HG03521 (cell line): ENCODE data around the gene WDR31.

ENCODE experiments used
- ATAC-seq: cut with Tn5 transposase; IDR thresholded peaks from one replicate; pipeline ENCODE4 v1.9.1; 2021; ENCODE audit warnings: mild to moderate bottlenecking, moderate library complexity; ENCODE audit not compliant: unreplicated experiment

WDR31 gene

DNA sequence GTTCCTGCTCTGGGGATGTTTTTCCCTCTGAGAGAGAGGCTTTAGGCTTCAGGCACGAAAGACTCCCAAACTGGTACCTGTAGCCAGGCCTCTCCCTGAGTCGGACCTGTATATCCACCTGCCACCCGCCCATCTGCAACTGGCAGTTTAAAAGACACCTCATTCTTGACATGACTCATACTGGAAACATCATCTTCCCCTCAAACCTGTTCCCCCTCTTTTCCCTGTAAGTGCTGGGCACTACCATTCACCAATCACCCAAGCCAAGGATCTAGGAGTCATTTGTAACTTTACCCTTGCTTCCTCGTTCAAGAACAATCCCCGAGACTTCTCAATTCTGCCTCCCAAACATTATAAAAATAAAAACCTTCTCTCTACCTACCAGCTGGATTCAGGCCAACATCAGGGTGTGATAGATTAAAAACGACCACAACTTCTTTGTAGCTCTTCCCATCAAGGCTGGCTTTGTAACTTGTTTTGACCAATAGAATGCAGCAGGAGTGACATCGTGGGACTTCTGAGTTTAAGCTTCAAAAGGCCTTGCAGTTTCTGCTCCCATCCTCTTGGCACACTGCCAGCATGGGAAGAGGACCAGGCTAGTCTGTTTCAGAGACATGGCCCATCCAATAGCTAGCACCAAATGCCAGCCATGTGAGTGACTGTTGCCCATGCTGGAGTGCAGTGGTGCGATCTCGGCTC lies 1.8 kb upstream of the WDR31 start:
- ATAC-seq, result no peak

DNA sequence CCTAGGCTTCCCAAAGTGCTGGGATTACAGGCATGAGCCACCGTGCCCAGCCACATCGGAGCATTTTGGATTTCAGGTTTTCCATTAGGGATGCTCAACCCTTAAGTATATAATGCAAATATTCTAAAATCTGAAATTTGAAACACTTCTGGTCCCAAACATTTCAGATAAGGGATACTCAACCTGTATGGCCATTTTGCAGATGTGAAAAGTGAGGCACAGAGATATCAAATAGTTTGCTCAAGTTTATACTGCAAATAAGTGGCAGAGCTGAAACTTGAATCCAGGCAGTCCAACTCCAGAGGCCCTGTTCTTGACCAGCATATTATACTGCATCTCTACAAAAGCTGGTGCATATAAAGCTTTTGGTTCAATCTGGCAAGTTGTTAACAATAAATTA lies 2.4 kb downstream of the WDR31 start:
- ATAC-seq, result no peak

DNA sequence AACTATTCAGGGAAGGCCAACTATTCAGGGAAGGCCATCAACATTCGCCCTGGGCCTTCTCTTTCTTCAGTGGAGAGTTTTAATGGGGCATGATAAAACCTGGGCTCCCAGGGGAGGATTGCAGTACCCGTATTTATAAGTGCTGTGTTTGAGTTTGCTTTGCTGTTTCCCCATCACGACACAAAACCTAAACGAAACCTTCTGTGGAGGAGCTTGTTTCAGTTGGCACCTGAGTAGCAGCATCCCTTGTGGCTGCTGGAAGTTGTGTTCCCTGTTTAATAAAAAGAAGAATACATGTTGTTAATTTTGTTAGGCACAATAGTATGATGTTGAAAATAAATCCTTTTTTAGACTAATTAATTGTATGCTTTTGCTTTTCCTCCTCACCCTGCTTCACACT lies 8.3 kb downstream of the WDR31 start:
- no peak for ATAC-seq

DNA sequence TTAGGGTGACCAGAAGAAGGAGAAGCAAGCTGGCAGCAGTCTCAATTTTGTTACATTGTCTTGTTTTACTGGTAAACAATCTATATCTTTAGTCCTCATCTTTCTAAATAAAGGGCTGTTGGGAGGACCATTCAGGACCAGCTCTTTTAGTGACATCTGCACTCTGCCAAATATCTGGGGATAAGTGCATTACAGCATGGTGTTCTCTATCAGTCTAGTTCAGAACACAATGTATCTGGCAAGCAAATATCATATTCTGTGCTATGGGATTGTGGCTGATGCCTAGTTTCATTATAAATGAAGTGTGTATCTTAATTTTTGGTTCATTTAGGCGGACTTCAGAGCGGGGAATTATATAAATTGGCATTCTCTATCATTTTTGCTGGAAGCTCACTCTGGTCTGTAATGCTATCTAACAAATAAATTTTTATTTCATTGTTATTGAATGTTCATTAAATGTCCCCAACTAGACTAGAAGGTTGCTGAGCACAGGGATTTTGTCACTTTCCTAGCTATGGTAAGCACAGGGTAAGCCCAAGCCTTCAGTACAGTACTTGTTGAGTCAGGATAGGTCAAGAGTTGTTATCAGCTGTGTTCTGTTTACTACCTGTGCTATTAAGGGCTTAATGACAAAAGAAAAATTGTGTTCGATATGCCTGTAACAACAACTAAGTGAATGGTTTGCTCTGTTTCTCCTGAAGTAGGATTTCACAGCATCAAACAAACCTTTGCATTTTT lies 11.9 kb downstream of the WDR31 start:
- no peak for ATAC-seq

DNA sequence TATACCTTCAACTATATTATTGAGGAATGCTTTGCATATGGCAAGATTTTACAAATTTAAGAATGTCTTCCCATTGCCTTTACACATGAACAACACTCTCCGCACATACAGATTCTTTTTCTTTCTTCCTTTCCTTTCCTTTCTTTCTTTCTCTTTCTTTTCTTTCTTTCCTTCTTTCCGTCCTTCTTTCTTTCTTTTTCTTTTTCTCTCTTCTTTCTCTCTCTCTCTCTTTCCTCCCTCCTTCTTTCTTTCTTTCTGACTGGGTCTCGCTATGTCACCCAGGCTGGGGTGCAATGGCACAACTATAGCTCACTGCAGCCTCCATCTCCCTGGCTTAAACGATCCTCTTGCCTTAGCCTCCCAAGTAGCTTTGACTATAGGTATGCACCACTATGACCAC lies 13.8 kb downstream of the WDR31 start:
- ATAC-seq, result no peak

DNA sequence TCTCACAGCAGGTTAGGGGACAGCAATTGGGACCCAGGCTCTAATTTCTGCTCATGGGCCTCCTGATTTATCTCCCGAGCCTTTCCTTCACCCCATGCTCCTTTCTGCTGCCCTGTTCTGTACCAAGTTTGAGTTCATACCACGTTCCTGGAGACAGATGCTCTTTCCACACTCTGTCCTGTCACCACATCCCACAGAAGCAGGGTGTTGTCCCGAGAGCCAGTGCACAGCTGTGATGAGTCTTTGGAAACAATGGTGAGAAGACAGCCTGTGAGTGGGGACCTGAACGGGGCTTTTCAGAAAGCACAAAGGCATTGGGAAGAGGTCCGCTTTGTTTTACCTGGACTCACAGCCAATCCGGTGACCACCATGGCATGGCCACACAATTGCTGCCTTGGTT lies 17.4 kb downstream of the WDR31 start:
- ATAC-seq, result no peak

DNA sequence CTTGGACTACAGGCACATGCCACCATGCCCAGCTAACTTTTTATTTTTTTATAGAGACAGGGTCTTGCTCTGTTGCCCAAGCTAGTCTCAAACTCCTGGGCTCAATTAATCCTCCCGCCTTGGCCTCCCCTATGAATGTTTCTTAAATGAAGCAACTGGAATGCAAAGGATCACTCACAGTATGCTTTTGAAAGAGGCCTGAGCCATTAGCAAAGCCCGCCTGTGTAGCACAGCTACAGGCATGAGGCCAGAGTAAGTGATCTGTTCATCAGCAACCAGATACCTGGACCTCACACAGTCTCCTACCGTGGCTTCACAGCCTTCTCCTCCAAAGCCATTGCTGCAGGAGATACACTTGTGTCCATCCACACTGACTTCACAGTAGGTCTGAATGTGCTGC lies 20.0 kb downstream of the WDR31 start:
- no peak for ATAC-seq

DNA sequence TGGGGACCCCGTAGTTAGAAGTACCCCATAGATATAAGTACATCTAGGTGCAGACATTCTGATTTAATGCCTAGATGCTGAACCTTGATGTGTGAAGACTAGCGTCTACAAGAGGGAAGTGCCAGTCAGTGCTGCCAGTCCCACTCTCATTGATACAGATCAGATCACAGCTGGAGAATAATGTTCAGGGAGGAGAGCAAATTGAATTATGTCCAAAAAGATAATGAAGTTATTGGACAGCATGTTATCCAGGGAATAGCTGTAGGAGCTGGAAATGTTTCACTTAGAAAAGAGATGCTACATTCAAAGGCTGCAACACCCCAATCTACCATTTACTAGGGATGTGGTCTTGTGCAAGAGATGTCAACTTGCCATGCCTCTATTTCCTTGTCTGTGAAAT lies 21.0 kb downstream of the WDR31 start:
- no peak for ATAC-seq

DNA sequence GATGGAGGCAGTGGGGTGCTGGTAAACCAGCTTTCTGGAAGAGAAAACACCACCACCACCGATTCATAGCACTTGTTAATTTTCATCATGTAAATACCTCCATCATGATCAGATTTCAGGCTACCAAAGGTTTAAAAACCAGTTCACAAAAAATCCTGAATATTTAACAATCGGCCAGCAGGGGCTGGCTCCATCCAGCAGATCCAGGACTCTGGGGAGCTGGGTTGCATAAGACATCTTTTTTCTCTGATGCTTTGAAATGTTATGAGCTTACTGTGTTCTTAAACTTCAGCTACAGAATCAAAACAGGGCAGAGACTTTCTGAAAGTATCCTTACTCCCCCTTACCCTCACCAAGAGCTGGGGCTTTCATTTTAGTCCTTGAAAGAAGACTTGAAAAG lies 22.3 kb downstream of the WDR31 start:
- no peak for ATAC-seq

DNA sequence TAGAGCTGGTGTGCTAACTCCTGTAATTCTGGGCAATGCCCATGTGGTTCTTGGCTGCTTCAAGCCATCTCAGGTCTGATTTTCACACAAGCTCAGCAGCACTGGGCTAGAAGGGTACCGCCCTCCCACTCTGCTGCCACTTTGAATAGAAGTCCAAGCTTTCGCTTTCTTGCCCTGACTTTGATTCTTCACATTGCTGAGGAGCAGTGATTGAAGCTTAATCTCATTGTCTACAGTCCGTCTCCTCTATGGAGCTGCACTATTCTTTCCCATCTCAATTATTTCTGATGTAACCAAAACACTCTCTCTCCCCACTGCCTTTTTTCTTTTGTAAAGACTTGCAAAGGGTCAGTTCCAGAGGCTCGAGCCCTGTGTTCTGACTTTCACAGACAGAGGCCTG lies 24.0 kb downstream of the WDR31 start:
- no peak for ATAC-seq

DNA sequence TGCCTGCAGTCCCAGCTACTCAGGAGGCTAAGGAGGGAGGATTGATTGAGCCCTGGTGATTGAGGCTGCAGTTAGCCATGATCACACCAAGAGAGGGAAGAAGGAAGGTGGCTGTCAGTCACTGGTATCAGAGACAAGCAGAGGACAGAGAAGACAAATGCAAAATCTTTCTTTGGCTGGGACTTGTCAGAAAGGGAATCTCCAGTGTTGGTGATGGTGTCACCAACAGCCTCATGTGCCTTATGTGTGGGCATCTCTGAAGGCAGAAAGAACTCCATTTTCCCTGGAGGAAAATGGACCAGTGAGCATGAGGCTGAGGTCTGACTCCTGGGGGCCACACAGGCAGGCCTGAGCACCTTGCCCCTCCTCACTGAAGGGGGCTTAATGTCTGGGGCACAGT lies 24.8 kb downstream of the WDR31 start:
- ATAC-seq, result no peak

DNA sequence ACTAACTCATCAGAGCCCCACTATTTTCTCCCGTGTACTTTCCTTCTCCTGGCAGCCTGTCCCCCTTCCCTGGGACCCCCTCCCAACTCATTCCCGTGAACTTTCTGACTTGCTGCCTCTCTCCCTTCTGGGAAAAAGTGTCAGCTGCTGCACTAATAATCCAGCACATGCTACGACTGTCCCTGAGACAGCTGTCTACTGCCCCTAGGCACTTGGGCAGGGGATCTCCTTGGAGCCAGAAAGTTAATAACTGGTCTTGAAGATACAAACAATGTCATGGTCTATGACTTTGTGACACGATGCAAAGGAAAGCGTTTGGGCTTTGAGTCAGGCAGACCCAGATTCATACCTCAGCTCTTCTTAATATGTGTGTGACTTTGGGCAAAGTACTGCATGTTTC lies 26.8 kb downstream of the WDR31 start:
- no peak for ATAC-seq

DNA sequence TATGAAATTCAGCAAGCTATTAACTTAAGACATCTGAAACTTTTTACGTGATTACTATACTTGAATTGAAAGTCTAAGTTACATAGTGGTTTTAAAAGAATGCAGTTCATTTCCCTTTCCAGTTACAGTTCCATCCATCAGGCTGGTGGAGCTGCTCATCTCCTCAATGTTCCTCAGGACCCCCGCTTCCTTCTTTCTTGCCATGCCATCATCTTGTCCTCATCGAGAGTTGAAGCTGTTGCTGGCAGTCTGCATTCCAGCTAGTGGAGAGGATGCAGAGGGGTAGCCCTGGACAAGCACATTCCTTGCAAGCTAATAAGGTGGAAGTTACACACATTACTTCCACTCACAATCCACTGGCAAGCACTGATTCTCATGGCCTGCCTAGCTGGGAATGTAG lies 28.1 kb downstream of the WDR31 start:
- no peak for ATAC-seq

DNA sequence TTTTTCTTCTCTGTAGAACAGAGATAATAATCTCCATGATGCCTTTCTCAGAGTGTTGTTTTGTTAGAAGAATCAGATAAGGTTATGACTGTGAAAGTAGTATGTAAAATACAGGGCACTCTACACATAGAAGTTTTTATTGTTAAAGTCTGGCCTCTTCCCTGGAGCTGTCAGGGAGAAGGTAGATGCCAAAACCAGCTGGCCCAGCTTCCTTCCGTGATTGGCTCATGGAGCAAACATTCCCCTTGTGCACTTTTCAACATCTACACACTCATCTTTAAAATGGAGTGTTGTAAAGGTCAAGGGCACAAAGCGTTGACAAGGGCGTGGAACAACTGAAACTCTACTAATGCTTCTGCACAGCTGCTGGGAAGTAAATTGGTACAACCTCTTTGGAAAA lies 29.5 kb downstream of the WDR31 start:
- no peak for ATAC-seq

DNA sequence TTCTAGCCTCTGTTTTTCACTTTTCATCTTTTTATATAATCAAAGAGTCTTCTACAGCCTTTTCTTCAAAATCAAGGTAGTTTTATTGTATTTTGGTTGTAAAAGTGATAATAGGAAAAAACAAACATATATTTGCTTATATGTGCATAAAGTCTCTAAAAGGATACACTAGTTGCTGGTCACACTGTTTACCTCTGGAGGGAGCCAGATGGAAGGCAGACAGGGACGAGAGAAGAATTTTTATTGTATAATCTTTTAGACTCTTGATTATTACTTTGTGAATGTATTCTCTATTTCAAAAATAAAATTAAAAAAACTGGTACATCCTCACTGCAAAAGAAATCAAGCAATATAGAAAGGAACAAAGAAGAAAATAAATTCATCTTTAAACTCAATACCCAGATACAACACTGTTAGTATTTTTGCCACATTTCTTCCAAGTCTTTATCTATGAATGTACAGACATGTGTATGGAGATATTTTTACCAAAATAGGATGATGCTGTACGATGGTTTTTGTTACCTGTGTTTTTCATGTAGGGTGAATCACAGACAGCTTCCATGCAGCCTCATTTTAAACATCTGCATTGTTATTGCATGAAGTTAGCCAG lies 30.8 kb downstream of the WDR31 start:
- no peak for ATAC-seq

DNA sequence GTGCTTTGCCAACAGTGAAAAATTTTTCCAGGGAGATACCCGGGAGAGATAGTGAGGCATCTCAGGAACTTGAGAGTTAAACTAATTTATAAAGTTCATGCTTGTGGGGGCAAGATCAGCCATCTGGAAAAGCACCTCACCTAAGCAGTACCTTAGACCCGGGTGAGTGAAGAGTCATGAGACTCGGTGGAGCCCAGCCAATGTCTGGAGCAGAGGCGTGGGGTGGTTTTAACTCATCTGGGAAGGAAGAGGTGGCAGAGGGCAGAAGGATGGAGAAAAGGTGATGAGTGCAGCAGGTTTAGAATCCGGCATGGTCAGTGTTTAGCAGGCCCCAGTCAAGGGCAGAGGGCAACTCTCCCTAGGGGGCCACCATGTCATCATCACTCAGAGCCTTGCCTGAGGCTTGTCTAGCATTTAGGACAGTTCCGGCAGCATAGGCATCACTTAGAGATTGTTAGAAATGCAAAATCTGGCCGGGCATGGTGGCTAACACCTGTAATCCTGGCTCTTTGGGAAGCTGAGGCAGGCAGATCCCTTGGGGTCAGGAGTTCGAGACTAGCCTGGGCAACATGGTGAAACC lies 32.6 kb downstream of the WDR31 start:
- no peak for ATAC-seq

DNA sequence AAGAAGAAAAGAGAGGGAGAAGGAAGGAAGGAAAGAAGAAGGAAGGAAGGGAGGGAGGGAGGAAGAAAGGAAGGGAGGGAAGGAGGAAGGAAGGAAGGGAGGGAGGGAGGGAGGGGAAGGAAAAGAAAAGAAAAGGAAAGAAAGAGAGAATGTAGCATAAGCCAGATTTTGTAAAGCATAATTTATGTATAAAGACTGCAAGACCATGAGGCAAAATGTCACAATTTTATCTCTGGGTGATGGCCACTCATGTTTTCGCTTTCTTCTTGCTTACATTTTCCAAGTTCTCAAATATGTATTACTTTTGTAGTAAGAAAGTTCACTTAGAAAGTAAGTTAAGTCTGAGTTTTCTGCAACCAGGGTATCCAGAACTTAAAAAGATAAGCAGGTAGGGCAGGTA lies 33.5 kb downstream of the WDR31 start:
- no peak for ATAC-seq

DNA sequence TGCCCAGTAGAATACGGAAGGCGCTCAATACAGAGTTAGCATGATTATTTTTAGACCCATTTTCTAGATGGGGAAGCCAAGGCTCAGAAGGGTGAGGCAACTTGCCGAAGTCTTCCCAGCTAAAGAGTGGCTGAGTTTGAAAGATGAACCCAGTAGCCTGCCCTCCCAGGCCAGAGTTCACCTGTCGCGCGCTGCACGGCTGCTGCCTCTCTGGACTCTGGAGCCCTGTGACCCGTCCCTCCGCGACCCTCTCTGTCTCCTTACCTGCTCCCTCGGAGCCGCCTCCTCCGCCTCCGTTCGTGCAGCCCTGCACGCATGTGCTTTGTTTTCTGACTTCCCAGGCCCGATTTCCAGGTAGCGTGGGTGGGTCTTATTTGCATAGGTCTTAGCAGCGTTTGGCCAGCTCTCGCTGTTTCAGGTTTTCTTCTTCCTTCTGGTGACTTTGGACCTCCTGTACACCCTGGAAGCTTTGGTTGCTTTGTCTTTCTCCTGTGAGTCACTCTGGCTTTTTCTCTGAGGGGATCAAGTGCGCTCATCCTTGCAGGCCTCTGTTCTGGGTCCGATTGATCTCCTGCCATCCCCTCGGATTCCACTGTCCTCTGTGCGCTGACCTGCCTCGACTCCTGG lies 37.2 kb downstream of the WDR31 start, which contains the start of gene RNF183:
Gene RNF183 (minus strand): TSS at position 585 of the 627 bp plus-strand sequence. CDS start 5,192 bp downstream, outside the sequence.
- no peak for ATAC-seq

DNA sequence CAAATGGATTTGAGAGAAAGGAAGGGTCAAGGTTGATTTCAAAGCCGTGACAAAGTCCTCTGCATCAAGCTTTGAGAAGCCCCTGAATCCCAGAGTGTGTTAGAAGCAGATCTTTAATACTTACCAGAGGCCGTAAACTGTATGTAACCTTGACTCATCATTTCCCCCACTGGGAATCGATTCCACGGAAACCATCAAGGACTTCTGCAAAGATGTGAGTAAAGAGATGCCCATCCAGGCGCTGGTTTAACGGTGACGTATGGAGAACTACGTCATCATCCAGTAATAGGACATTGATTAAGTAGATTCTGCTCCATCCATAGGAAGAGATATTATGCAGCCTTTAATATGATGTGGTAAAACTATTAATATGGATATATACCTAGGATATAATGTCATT lies 38.5 kb downstream of the WDR31 start:
- no peak for ATAC-seq

DNA sequence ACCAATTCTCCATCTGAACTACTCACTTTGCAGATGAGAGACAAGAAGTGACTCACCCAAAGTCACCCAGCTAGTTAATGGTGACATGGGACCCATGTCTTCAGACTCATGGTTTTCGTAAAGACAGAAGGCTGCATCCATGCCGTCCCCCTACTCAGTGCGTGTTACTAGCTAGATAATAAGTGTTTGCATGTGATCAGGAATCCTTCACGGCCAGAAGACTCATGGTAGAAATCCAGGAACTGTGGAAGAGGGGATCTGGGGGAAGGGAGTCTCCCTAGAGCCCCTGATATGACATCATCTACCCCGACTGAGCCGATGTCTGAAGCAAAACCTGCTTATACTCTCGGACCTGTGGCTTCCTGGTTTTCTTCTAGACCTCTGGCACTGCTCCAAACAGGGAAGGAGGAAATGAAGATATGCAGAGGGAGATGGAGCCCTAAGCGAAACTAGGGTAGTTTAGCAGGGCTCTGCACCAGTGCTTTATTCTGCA lies 40.2 kb downstream of the WDR31 start:
- ATAC-seq, result no peak
